ENCODE data around the gene KCNJ6. TPM values are rescaled to one million over a fixed set of nuclear protein-coding genes. Genes with fewer than 3 reads are reported as not detected.
"Not testable (repeated sequence)": the region's sequence is repeated elsewhere in the genome, so short reads cannot be mapped to it uniquely, and the experiment has no call there.

The KCNJ6 gene
- total and polyA plus RNA-seq, 2 experiments from 2014 or later, result not detected

- no peaks in the 10 kb centered on the region for H3K9me3 ChIP-seq (ENCODE audit: low read depth)
- no peaks in the 10 kb centered on the region for H3K27me3 ChIP-seq
- H3K36me3 ChIP-seq, result no peaks in the 10 kb centered on the region
- TF ChIP-seq, protein P1, sequence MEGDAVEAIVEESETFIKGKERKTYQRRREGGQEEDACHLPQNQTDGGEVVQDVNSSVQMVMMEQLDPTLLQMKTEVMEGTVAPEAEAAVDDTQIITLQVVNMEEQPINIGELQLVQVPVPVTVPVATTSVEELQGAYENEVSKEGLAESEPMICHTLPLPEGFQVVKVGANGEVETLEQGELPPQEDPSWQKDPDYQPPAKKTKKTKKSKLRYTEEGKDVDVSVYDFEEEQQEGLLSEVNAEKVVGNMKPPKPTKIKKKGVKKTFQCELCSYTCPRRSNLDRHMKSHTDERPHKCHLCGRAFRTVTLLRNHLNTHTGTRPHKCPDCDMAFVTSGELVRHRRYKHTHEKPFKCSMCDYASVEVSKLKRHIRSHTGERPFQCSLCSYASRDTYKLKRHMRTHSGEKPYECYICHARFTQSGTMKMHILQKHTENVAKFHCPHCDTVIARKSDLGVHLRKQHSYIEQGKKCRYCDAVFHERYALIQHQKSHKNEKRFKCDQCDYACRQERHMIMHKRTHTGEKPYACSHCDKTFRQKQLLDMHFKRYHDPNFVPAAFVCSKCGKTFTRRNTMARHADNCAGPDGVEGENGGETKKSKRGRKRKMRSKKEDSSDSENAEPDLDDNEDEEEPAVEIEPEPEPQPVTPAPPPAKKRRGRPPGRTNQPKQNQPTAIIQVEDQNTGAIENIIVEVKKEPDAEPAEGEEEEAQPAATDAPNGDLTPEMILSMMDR (IDR thresholded peaks at IDR 0.05; ENCODE audit: low read depth, low read length), result no peak
- no peak overlapping the region for H3K4me3 ChIP-seq
- DNase-seq (ENCODE audit: low read depth in 1 of 2, low spot score in 1 of 2), result no peak
- H3K27ac ChIP-seq, result no peak overlapping the region
- no peaks in the 10 kb centered on the region for H3K4me1 ChIP-seq (ENCODE audit: low read depth)
These were observed 153.0 kb downstream of the KCNJ6 start for GRCh38 chr21:37763298-37763697.

DNA sequence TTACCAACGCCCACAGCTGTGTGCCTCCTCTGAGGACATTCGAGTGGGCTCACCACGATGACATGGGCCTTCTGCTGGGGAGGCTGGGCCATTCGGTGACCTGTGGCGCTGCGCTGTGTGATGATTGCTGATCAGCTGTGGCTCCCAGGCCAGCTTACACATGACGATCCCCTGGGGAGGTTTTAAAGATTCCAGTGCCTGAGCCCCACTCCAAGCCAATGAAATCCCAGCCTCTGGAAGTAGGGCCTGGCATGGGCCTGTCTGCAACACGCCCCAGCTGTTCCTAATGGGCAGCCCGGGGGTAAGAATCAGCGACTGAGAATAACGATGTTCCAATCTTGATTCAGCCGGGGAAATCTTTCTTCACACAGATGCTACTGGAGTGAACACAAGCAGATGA lies 153.7 kb downstream of the KCNJ6 start:
- Histone ChIP-seq H3K9me3 (ENCODE audit: low read depth) (no peaks in the 10 kb centered on the region), H3K4me3 (no peak overlapping the region), H3K36me3 (no peaks in the 10 kb centered on the region), H3K27me3 (no peaks in the 10 kb centered on the region), H3K4me1 (ENCODE audit: low read depth) (no peaks in the 10 kb centered on the region), H3K27ac (no peak overlapping the region)
- no peak for DNase-seq (ENCODE audit: low read depth in 1 of 2, low spot score in 1 of 2)
- TF ChIP-seq, protein P1 (IDR thresholded peaks at IDR 0.05; ENCODE audit: low read depth, low read length), result no peak

GRCh38 chr21:37761406-37761805 lies 154.9 kb downstream of the KCNJ6 start:
- not testable (repeated sequence) for H3K4me1 ChIP-seq (ENCODE audit: low read depth); H3K27ac ChIP-seq; H3K36me3 ChIP-seq; H3K9me3 ChIP-seq (ENCODE audit: low read depth); DNase-seq (ENCODE audit: low read depth in 1 of 2, low spot score in 1 of 2); H3K27me3 ChIP-seq; H3K4me3 ChIP-seq

DNA sequence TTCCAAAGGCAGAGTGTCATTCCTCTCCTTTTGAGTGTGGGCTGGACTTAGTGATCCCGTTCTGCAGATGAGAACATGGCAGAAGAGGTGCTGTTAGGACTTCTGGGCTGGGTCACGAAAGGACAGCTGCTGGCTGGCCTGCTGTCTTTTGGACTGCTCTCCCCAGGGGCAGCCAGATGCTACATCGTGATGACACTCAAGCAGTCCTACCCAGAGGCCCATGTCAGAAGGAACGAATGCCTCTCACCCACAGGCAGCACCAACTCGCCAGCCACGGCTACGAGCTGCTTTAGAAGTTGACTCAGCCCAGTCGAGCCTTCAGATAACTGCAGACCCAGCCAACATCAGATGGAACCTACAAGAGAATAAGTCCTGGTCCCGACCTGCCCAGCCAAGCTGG lies 156.5 kb downstream of the KCNJ6 start:
- no peaks in the 10 kb centered on the region for H3K27me3 ChIP-seq
- no peak overlapping the region for H3K27ac ChIP-seq
- DNase-seq (ENCODE audit: low read depth in 1 of 2, low spot score in 1 of 2), result no peak
- H3K4me3 ChIP-seq, result no peak overlapping the region
- no peaks in the 10 kb centered on the region for H3K9me3 ChIP-seq (ENCODE audit: low read depth)
- TF ChIP-seq, protein P1 (IDR thresholded peaks at IDR 0.05; ENCODE audit: low read depth, low read length), result no peak
- no peaks in the 10 kb centered on the region for H3K4me1 ChIP-seq (ENCODE audit: low read depth)
- no peaks in the 10 kb centered on the region for H3K36me3 ChIP-seq

- Histone ChIP-seq H3K4me1 (ENCODE audit: low read depth) (no peaks in the 10 kb centered on the region), H3K4me3 (no peak overlapping the region)
- TF ChIP-seq, protein P1 (IDR thresholded peaks at IDR 0.05; ENCODE audit: low read depth, low read length), result peak; percentile 52
These were observed 157.3 kb downstream of the KCNJ6 start for GRCh38 chr21:37758982-37759381.

GRCh38 chr21:37757606-37758376 lies 158.5 kb downstream of the KCNJ6 start:
- no peaks in the 10 kb centered on the region for H3K36me3 ChIP-seq
- H3K9me3 ChIP-seq (ENCODE audit: low read depth), result no peaks in the 10 kb centered on the region
- no peaks in the 10 kb centered on the region for H3K4me1 ChIP-seq (ENCODE audit: low read depth)
- H3K4me3 ChIP-seq, result no peak overlapping the region
- TF ChIP-seq, protein P1 (IDR thresholded peaks at IDR 0.05; ENCODE audit: low read depth, low read length), result no peak
- DNase-seq (ENCODE audit: low read depth in 1 of 2, low spot score in 1 of 2), result no peak
- no peak overlapping the region for H3K27ac ChIP-seq
- H3K27me3 ChIP-seq, result no peaks in the 10 kb centered on the region

More at GRCh38 chr21:37758982-37759381, 157.3 kb downstream of the KCNJ6 start:
- no peaks in the 10 kb centered on the region for H3K27me3 ChIP-seq
- no peak overlapping the region for H3K27ac ChIP-seq
- peak; percentile 47 to 64 for DNase-seq (ENCODE audit: low read depth in 1 of 2, low spot score in 1 of 2)
- no peaks in the 10 kb centered on the region for H3K36me3 ChIP-seq
- H3K9me3 ChIP-seq (ENCODE audit: low read depth), result no peaks in the 10 kb centered on the region
